Kidney (tissue), 14 donors: ENCODE data around the gene SLC18A2. TPM values are rescaled to one million over a fixed set of nuclear protein-coding genes. Genes with fewer than 3 reads are reported as not detected.
"Not testable (repeated sequence)": the region's sequence is repeated elsewhere in the genome, so short reads cannot be mapped to it uniquely, and the experiment has no call there.

Experiments used
- DNase-seq, 5 donors: peaks; one replicate each; pipeline ENCODE4 v3.0.0-alpha.2; 2013 to 2020
- FAIRE-seq: peaks from 2 replicates; lab custom pipeline; 2012; peaks lifted over from hg19 to GRCh38; lab: Jason Lieb, UNC
- H3K27ac ChIP-seq, 2 donors: one replicate each; pipeline ENCODE4 v1.7.0; 2013; ENCODE audit warnings: low read depth in 2 of 2, low read length in 2 of 2, inconsistent platforms in 1 of 2
- H3K27me3 ChIP-seq: one replicate; pipeline ENCODE4 v1.7.1; 2013; ENCODE audit warnings: low read length, inconsistent platforms; ENCODE audit not compliant: control insufficient read depth, insufficient read depth
- H3K36me3 ChIP-seq, 3 donors: one replicate each; pipeline versions ENCODE4 v1.7.0 to v1.7.1; 2013; ENCODE audit warnings: low read length in 3 of 3, control low read depth in 1 of 3, inconsistent platforms in 1 of 3; ENCODE audit not compliant: insufficient read depth in 3 of 3, control insufficient read depth in 2 of 3
- H3K4me1 ChIP-seq, 3 donors: one replicate each; pipeline versions ENCODE4 v1.7.0 to v1.7.1; 2013; ENCODE audit warnings: low read length in 3 of 3, inconsistent platforms in 1 of 3, low read depth in 1 of 3; ENCODE audit not compliant: control insufficient read depth in 2 of 3, insufficient read depth in 2 of 3
- H3K4me3 ChIP-seq, 3 donors: one replicate each; pipeline versions ENCODE4 v1.7.0 to v1.8.1; 2013; ENCODE audit warnings: low read length in 3 of 3, control low read depth in 1 of 3, inconsistent platforms in 1 of 3
- H3K9ac ChIP-seq, 3 donors: one replicate each; pipeline versions ENCODE4 v1.7.0 to v1.7.1; 2013; ENCODE audit warnings: low read length in 3 of 3, control low read depth in 1 of 3, inconsistent platforms in 1 of 3
- H3K9me3 ChIP-seq, 3 donors: one replicate each; pipeline versions ENCODE4 v1.7.0 to v1.7.1; 2013; ENCODE audit warnings: low read length in 3 of 3, control low read depth in 1 of 3, inconsistent platforms in 1 of 3; ENCODE audit not compliant: control insufficient read depth in 2 of 3, insufficient read depth in 1 of 3
- intact Hi-C: fragments of 100-400 bp; cut with DNase I; formaldehyde crosslinking; loops from one replicate; pipeline ENCODE4 v1.11.1; 2022
- polyA plus RNA-seq: library from polyadenylated mRNA; stranded (reverse); fragments of 350-450 nt; fragmentation: Illumina TruSeq; extraction: RNeasy Lipid Tissue Mini Kit (QIAGEN cat#74804); gene quantifications from one replicate; pipeline ENCODE4 v1.2.3, GENCODE V29; 2014; ENCODE audit warnings: low read depth, low replicate concordance; ENCODE audit not compliant: insufficient read depth
- total RNA-seq: library from RNA; stranded (reverse); fragmentation: NEBNext Ultra II Directional; extraction: Animal tissue kit (Norgen Biotek cat#: 25700); gene quantifications from one replicate; pipeline ENCODE4 v1.2.1, GENCODE V29; 2021
- TF ChIP-seq, protein P1 (sequence below): IDR thresholded peaks from 3 replicates; pipeline ENCODE4 v1.5.1; 2012; ENCODE audit warnings: mild to moderate bottlenecking, moderate library complexity, borderline replicate concordance; ENCODE audit not compliant: insufficient read depth; ENCODE audit errors: extremely low read depth
- donor health status: control.
- donor health status: control.
- donor health status: control.
- donor health status: control.
- donor health status: control.
- donor health status: DM: yes; HTN: yes; CAD: no.
- donor health status: Normal renal cell carcinoma (clear cell type).

SLC18A2 gene
- total and polyA plus RNA-seq, 2 donors from 2014 or later = 0.15 to 4.6 TPM

DNA sequence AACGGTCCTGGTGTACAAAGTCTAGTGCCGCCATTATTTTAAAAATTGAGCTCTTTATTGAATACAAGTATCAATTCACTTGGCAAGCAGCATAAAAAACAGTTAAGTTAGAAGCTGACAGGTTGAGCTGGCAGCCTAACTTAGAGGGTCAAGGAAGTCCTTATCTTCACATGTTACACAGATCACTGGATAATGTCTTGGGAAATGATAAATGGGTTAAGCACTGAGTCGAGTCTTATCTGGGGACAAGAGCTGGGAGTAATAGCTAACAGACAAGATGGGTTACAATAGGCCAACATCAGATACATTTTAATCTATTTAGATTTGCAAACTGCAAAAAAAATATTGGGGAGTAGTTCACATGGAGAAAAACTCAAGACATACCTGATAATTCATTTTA lies 34.2 kb downstream of the SLC18A2 start:
- TF ChIP-seq, protein P1, sequence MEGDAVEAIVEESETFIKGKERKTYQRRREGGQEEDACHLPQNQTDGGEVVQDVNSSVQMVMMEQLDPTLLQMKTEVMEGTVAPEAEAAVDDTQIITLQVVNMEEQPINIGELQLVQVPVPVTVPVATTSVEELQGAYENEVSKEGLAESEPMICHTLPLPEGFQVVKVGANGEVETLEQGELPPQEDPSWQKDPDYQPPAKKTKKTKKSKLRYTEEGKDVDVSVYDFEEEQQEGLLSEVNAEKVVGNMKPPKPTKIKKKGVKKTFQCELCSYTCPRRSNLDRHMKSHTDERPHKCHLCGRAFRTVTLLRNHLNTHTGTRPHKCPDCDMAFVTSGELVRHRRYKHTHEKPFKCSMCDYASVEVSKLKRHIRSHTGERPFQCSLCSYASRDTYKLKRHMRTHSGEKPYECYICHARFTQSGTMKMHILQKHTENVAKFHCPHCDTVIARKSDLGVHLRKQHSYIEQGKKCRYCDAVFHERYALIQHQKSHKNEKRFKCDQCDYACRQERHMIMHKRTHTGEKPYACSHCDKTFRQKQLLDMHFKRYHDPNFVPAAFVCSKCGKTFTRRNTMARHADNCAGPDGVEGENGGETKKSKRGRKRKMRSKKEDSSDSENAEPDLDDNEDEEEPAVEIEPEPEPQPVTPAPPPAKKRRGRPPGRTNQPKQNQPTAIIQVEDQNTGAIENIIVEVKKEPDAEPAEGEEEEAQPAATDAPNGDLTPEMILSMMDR = no peak
- Histone ChIP-seq H3K4me3 (no peak overlapping the region), H3K27ac (no peak overlapping the region), H3K36me3 (no peaks in the 10 kb centered on the region), H3K9me3 (no peaks in the 10 kb centered on the region), H3K9ac (no peak overlapping the region), H3K4me1 (no peaks in the 10 kb centered on the region), H3K27me3 (no peaks in the 10 kb centered on the region)
- no peak for FAIRE-seq
- intact Hi-C loops = no loop called here
- DNase-seq = no peak

DNA sequence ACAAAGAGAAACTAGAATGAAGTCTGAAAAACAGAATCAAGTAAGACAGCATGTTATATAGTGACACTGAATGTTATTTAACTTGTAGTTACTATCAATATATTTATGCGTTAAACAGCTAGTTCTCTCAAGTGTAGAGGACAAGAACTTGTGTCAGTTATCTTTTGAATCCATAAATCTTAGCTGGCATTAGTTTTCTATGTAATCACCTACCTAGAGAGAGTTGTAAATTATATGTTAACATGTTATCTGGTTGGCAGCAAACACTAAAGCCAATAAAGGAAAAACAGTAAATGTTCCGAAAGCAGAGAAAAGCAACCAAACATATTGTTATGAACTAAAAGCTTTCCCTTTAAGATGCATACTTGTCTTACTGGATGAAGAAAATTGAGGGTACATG lies 36.8 kb downstream of the SLC18A2 start:
- Histone ChIP-seq H3K9me3 (no peaks in the 10 kb centered on the region), H3K27me3 (no peaks in the 10 kb centered on the region), H3K4me3 (no peak overlapping the region), H3K27ac (no peak overlapping the region), H3K36me3 (no peaks in the 10 kb centered on the region), H3K9ac (no peak overlapping the region), H3K4me1 (no peaks in the 10 kb centered on the region)
- FAIRE-seq (no peak), DNase-seq (no peak)
- TF ChIP-seq, protein P1 = no peak
- intact Hi-C loops = no loop called here

DNA sequence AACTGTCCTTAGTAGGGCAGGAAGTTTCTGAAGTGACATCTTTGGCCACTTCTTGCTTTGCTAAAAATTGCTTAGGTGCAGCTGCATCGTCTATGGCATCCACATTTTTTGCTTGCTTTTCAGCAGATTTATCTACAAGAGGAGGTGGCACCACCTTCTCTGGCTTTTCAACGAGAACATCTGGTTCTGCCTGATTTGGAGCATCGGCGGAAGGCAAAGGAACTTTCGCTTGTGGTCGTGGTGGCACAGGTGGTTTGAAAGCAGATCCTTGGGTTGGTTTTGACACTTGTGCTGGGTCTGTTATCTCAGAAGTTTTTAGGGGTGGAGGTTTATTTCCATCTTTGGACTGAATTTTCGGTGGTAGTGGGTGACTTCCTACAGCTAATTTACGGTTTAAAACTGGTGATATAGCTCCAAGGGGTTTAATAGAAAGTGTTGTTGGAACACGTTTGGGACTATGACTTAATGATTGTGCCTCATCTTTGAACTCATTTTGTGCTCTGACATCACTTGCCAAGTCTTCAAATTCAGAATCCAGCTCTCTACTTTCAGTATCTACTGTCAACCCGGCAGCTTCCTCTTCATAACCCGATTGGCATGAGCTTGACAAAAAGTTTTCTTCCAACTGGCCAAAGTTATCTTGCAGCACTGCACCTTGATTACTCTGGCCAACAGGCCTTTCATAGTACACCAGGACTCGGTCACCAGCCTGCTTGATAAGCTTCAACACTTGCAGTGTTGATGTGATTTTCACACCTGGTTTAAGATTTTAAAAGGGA lies 44.0 kb downstream of the SLC18A2 start:
- Histone ChIP-seq H3K9ac (no peak overlapping the region), H3K27me3 (no peaks in the 10 kb centered on the region), H3K4me3 (no peak overlapping the region), H3K27ac (no peak overlapping the region), H3K9me3 (no peaks in the 10 kb centered on the region), H3K4me1 (no peaks in the 10 kb centered on the region), H3K36me3 (peaks cover 15 to 29% (median 19%) of the 10 kb centered on the region in 3 donors)
- TF ChIP-seq, protein P1 = no peak
- intact Hi-C loops = no loop called here
- no peak for FAIRE-seq
- DNase-seq = no peak

DNA sequence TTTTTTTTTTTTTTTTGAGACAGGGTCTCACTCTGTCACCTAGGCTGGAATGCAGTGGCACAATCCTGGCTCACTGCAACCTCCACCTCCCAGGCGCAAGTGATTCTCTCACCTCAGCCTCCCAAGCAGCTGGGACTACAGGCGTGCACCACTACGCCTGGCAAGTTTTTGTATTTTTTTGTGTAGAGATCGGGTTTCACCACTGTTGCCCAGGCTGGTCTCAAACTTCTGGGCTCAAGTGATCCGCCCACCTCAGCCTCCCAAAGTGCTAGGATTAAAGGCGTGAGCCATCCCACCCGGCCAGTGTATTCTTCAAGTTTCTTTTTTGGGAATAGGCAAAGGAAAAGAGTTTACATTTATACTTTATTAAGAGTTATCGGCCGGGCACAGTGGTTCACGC lies 50.0 kb downstream of the SLC18A2 start:
- FAIRE-seq, intact Hi-C loops, H3K4me1 ChIP-seq: not testable (repeated sequence)

More for the DNA sequence above, 50.0 kb downstream of the SLC18A2 start:
- not testable (repeated sequence) for H3K9ac ChIP-seq, H3K4me3 ChIP-seq, H3K36me3 ChIP-seq, H3K27me3 ChIP-seq, H3K9me3 ChIP-seq, H3K27ac ChIP-seq, DNase-seq
